ENCODE measurements around the gene ELL2.
A peak's percentile ranks its signal among the peaks of the same experiment; 100 is the strongest.

Gene ELL2

GRCh38 chr5:95938766-95939165 lies 22.9 kb downstream of the ELL2 start:
- no peak for TF ChIP-seq CTCF (conservative IDR thresholded peaks at IDR 0.05; ENCODE audit: low read depth)
- DNase-seq (ENCODE audit: low spot score): no peak
- CTCF ChIA-PET: no interaction called here
- POLR2A ChIA-PET (ENCODE audit: low non-redundant PET): no interaction called here
- no peak overlapping the region for H3K27ac ChIP-seq

GRCh38 chr5:95938347-95938746 lies 23.3 kb downstream of the ELL2 start:
- CTCF ChIA-PET: no interaction called here
- no peak overlapping the region for H3K27ac ChIP-seq
- POLR2A ChIA-PET (ENCODE audit: low non-redundant PET): no interaction called here
- TF ChIP-seq CTCF (conservative IDR thresholded peaks at IDR 0.05; ENCODE audit: low read depth): no peak
- no peak for DNase-seq (ENCODE audit: low spot score)

GRCh38 chr5:95937607-95938152 lies 24.0 kb downstream of the ELL2 start:
- ChIA-PET POLR2A (ENCODE audit: low non-redundant PET) (no interaction called here), CTCF (interaction anchor here (0.6 kb wide), 1 partner anchor 291 kb away, joined by 4 read pairs; the partner anchor contains the start of gene RFESD)
- DNase-seq (ENCODE audit: low spot score): no peak
- H3K27ac ChIP-seq: no peak overlapping the region
- TF ChIP-seq CTCF (conservative IDR thresholded peaks at IDR 0.05; ENCODE audit: low read depth): no peak

DNA sequence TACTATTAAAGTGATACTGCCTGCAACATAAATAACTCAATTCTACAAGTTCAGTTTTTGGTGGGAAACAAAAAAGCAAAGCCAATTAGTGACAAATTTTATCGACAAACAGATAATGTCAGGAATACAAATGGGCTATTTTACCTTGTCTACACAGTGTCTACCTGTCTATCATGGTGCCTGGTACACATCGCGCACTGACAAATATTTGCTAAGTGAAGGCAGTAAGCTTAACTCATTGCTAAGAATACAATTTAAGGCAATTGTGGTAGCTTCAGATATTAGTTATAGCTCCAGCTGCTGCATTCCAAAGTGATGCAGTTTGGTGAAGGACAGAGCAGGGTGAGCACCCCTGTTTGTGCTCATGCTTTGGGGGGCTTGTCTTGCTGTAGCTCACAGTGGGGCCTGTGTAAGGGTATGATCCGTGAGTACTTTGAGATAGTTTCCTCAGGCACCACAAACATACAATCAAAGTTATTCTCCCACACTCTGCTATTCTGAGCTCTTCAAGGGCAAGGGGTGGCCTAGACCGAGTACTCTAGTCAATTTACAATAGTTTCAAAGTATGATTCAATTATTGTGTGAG lies 24.7 kb downstream of the ELL2 start:
- POLR2A ChIA-PET (ENCODE audit: low non-redundant PET): no interaction called here
- TF ChIP-seq CTCF (conservative IDR thresholded peaks at IDR 0.05; ENCODE audit: low read depth): no peak
- CTCF ChIA-PET: interaction anchor here (0.6 to 1.7 kb wide), 3 partner anchors 290 to 1180 kb away, joined by 4 to 6 read pairs (median 4); partner anchors contain the start of gene RFESD
- no peak overlapping the region for H3K27ac ChIP-seq
- DNase-seq (ENCODE audit: low spot score): no peak

GRCh38 chr5:95935553-95936100 lies 26.0 kb downstream of the ELL2 start:
- ChIA-PET CTCF (interaction anchor here (1.2 to 1.7 kb wide), 3 partner anchors 10 to 400 kb away, joined by 3 to 6 read pairs (median 3); no protein-coding TSS in a partner anchor), POLR2A (ENCODE audit: low non-redundant PET) (no interaction called here)
- peak; percentile 21 for DNase-seq (ENCODE audit: low spot score)
- no peak for TF ChIP-seq CTCF (conservative IDR thresholded peaks at IDR 0.05; ENCODE audit: low read depth)
- no peak overlapping the region for H3K27ac ChIP-seq

- TF ChIP-seq CTCF (conservative IDR thresholded peaks at IDR 0.05; ENCODE audit: low read depth): no peak
- POLR2A ChIA-PET (ENCODE audit: low non-redundant PET): no interaction called here
- H3K27ac ChIP-seq: no peak overlapping the region
- CTCF ChIA-PET: no interaction called here
- DNase-seq (ENCODE audit: low spot score): no peak
Measured at GRCh38 chr5:95934207-95934804, 27.3 kb downstream of the ELL2 start.

Measured in RWPE1 (cell line).